BJ (cell line): ENCODE data around the gene SNRNP35. TPM values are rescaled to one million over a fixed set of nuclear protein-coding genes. Genes with fewer than 3 reads are reported as not detected.
"Not testable (repeated sequence)": the region's sequence is repeated elsewhere in the genome, so short reads cannot be mapped to it uniquely, and the experiment has no call there.

Experiments
- CTCF ChIA-PET: fragments of 350-600 bp; formaldehyde crosslinking; extraction: SDS; loops from one replicate; lab custom pipeline; 2021; ENCODE audit warnings: antibody characterized with exemption, inconsistent platforms; lab: Yijun Ruan, JAX
- POLR2A ChIA-PET: fragments of 300-600 bp; sonication (Branson Sonifier 250); formaldehyde crosslinking; extraction: SDS; loops from one replicate; lab custom pipeline; 2021; ENCODE audit warnings: antibody characterized with exemption; lab: Charles Lee
- DNase-seq: peaks from one replicate; pipeline ENCODE4 v3.0.0-alpha.2; 2011; ENCODE audit warnings: low read depth
- H3K27me3 ChIP-seq: 2 replicates; pipeline ENCODE4 v1.6.0; 2011; ENCODE audit warnings: low read length; ENCODE audit not compliant: control insufficient read depth, insufficient read depth
- H3K36me3 ChIP-seq: 2 replicates; pipeline ENCODE4 v1.5.1; 2011; ENCODE audit warnings: low read length; ENCODE audit not compliant: control insufficient read depth, insufficient read depth
- H3K4me3 ChIP-seq: 2 replicates; pipeline ENCODE4 v1.5.1; 2011; ENCODE audit warnings: low read depth, mild to moderate bottlenecking, control low read depth, low read length
- CTCF ChIP-seq: IDR thresholded peaks from 2 replicates; pipeline ENCODE4 v1.5.1; 2011; ENCODE audit warnings: low read depth, mild to moderate bottlenecking, control low read depth, inconsistent platforms, low read length, moderate library complexity; ENCODE audit not compliant: insufficient read depth
- polyA plus RNA-seq: library from polyadenylated mRNA; depleted of rRNA; stranded (reverse); fragments of >200 nt; gene quantifications from 2 replicates; pipeline ENCODE4 v1.2.3, GENCODE V29; 2011

The SNRNP35 gene
- polyA plus RNA-seq, 1 experiment, result 7.5 TPM

DNA sequence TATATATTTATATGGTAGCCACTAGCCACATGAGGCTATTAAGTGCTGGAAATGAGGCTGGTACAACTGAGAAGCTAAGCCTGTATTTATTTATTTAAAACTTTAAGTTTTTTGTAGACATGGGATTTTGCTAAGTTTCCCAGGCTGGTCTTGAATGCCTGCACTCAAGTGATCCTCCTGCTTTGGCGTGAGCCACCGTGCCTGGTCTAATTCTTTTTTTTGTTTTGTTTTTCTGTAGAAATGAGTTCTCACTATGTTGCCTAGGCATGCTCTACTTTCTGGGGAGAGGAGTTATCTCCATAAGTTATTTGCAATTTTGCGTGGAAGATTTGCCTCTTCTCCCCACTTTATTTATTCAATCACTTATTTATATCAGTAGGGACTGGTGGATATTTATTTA, 4.8 kb upstream of the SNRNP35 start:
- no peak for TF ChIP-seq CTCF
- Histone ChIP-seq H3K27me3 (no peaks in the 10 kb centered on the region), H3K36me3 (no peaks in the 10 kb centered on the region), H3K4me3 (no peak overlapping the region)
- POLR2A ChIA-PET, result no interaction called here
- CTCF ChIA-PET, result no interaction called here
- DNase-seq, result no peak

DNA sequence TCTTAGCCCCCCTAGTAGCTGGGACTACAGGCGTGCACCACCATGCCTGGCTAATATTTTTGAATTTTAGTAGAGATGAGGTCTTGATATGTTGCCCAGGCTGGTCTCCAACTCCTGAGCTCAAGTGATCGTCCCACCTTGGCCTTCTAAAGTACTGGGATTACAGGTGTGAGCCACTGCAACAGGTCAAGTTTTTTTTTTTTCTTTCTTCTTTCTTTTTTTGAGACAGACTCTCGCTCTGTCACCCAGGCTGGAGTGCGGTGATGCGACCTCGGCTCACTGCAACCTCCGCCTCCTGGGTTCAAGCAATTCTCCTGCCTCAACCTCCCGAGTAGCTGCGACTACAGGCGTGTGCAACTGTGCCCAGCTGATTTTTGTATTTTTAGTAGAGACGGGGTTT, 5.2 kb downstream of the SNRNP35 start:
- not testable (repeated sequence) for DNase-seq

DNA sequence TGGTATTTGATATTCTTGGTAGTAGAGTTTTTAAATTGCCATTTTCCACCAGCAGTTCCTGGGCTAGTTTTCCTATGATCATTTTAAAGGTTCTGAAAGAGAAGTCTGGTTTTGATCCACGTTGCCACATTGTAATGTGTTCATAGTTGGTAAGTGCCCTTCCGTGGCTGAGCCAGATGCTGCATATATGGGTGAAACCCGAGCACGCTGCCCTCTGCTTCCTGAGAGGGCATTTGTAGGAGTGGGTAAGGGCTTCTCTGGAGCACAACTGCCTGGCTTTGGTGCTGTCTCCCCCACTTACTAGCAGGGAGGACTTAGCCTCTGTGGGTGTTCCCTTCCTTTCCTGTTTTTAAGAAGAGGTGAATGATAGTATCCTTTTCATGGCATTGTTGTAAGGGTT, 7.1 kb downstream of the SNRNP35 start:
- ChIA-PET POLR2A (no interaction called here), CTCF (no interaction called here)
- Histone ChIP-seq H3K4me3 (no peak overlapping the region), H3K36me3 (peaks cover 7% of the 10 kb centered on the region), H3K27me3 (no peaks in the 10 kb centered on the region)
- TF ChIP-seq CTCF, result no peak
- no peak for DNase-seq

More for the DNA sequence above, 5.2 kb downstream of the SNRNP35 start:
- H3K36me3 ChIP-seq, H3K4me3 ChIP-seq, CTCF ChIA-PET, POLR2A ChIA-PET, H3K27me3 ChIP-seq: not testable (repeated sequence)

DNA sequence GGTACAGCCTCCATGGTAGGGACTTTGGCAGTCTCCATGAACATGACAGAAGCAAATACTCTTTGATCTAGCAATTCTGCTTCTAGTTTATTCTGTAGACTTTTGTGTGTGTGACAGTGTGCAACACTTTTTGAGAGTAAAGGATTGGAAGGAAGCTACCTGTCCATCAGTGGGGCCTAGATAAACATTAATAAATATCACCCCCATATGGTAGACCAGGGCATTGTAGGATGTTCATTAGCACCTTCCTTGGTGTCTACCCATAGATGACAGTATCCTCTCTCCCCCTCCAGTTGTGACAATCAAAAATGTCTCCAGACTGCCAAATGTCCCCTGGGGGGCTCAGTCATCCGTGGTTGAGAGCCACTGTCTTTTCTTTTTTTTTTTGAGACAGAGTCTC, 10.8 kb downstream of the SNRNP35 start:
- POLR2A ChIA-PET, result interaction anchor here (0.6 kb wide), 1 partner anchor 116 kb away, joined by 9 read pairs; the partner anchor contains the start of gene TMED2
- peaks cover 14% of the 10 kb centered on the region for H3K36me3 ChIP-seq
- no peak overlapping the region for H3K4me3 ChIP-seq
- H3K27me3 ChIP-seq, result no peaks in the 10 kb centered on the region
- peak; percentile 8; the same call in 1 of the 2 replicates for TF ChIP-seq CTCF
- DNase-seq, result no peak
- CTCF ChIA-PET, result no interaction called here

DNA sequence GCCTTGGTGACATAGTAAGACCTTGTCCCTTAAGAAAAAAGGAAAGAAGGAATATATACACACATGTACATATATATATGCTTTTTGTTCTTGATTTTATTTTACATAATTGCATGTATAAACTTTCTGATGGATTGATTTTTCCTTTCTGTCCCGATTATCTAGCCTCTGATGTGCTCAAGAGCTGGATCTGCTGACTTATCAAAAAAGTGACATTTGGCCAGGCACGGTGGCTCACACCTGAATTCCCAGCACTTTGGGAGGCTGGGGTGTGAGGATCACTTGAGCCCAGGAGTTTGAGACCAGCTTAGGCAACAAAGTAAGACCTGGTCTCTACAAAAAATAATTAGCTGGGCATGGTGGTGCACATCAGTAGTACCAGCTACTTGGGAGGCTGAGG, 12.0 kb downstream of the SNRNP35 start:
- no peak for DNase-seq
- ChIA-PET POLR2A (interaction anchor here (0.7 kb wide), 1 partner anchor 12 kb away, joined by 19 read pairs; no protein-coding TSS in a partner anchor), CTCF (interaction anchor here (0.7 kb wide), 1 partner anchor 172 kb away, joined by 3 read pairs; no protein-coding TSS in a partner anchor)
- Histone ChIP-seq H3K36me3 (peaks cover 14% of the 10 kb centered on the region), H3K27me3 (no peaks in the 10 kb centered on the region), H3K4me3 (no peak overlapping the region)
- TF ChIP-seq CTCF, result no peak
